NCI-H69 (cell line): ENCODE measurements around the gene ANKRD26.
"Not testable (repeated sequence)": the region's sequence is repeated elsewhere in the genome, so short reads cannot be mapped to it uniquely, and the experiment has no call there.

Experiments used
- DNase-seq: peaks from one replicate; lab custom pipeline; 2025; lab: John Stamatoyannopoulos, UW

ANKRD26 gene

DNA sequence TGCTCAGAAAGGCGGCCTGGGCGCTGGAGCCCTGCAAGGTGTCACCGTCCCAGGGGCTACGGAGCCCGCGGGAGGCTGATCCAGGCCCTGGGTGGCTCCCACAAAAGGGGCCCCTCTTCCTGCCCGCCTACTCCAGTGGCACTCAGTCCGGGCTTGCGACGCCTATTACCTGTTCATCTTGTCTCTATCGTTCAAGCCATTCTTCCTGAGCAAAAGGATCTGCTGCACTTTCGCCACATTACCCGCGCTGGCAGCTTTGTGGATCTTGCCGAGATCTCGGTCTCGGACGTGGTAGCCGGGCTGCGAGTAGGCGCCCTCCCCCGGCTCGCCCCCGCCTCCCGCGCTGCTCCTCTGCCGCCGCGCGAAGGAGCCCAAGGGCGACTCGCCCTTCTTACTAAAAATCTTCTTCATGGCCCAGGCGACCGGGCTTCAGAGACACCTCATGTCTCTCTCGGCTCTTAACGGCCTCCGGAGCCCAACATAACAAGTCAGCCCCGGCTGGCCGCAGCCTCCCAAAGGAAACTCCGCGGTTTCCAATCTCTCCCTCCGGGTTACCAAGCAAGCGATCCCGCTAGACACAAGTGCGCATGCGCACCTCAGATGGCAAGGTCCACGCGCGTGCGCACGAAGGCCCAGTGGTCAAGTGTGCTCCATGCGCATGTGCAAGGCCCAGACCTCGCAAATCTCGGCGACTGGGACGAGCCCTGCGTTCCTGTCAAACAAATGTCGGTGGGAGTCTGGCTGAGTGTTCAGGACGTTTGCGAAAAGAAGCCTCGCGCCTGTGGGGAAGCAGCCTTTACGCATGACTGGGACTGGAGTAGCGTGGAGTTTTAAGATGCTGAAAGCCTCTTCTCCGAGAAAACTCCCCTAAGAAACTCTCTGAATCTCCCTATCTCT is at the start of gene ANKRD26:
TSS of gene ANKRD26 (minus strand) at position 579 of the 897 bp plus-strand sequence. CDS start at position 411, 168 bp downstream.
- DNase-seq = peak; percentile 96

DNA sequence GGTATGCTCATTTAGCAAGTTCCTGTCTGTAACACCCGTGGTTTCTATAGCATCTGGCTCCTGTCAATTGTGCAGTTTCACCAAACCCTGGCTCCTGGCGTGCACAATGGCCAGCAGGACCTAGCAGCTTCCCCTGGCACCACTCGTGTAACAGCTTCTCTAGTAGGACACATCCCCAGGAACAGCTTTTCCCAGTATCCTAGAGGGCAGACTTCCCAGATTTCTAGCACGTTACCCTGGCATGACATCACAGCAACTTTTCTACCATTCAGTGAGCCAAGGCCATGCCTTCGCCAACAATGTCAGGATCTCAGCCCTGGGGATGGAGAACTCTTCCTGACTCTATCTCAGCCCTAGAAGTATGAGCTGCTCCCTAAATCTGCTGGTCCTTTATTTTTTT is 47.4 kb upstream of the ANKRD26 start:
- no peak for DNase-seq

DNA sequence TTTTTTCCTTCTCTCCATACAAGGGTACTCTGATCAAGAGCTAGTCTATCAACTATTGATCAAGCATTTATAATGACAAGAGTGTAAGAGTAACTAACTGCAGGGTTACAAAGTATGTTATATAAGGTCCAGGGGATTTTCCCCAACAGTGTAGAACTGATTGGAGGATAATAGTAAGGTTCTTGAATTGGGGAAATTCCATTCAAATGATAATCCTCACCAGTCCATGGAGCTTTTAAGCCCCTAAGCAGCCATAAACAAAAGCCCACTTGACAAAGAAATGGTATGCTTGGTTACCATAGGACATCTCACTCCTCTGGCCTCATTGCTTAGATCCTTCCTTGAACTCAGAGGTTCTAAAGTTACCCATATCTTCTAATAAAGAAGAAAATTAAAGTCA is 45.6 kb upstream of the ANKRD26 start:
- no peak for DNase-seq

DNA sequence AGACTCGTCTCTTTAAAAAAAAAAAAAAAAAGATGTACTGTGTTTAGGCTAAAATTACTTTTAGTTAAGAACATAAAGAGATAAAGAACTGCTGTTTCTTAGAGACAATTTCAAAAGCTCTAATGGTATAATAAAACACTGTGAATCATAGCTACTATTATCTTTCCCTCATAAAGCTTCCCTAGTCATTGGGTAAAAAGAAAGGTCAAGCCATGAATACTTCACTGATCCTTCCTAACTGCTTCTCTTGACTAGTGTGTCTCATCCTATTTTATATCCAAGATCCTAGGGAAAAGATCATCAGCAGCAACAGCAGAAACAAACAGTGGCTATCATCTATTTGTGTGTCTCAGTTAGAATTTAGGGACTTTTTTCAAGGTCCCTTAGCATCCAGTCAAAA is 43.4 kb upstream of the ANKRD26 start:
- no peak for DNase-seq

DNA sequence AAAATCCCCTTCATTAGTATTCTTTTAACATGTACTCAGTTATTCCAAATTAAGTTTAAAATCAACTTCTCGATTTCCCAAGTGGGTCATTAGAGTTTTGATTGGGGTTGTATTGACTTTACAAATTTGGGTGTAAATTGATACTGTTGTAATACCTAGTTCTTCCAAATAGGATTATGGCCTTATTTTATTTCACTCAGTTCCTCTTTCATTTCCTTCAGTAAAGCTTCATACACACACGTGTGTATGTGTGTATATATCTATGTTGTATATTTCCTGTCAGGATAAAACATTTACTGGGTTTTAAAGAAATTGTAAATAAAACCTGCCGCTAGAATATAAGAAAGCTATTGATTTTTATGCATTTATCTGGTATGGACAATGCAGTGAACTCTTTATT is 38.0 kb upstream of the ANKRD26 start:
- no peak for DNase-seq

DNA sequence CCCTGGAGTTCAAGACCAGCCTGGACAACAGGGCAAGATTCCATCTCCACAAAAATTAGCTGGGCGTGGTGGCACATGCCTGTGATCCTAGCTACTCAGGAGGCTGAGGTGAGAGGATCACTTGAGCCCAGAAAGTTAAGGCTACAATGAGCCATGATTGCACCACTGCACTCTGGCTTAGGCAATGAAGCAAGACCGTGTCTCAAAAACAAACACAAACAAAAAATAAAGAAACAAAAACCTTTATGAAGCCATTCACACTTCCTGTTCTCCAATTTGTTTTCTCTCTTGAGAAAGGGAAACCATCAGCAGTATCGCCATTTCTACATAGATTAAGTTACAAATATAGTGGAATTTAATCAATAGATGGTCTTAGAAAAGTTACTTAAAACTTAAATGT is 34.1 kb upstream of the ANKRD26 start:
- DNase-seq = no peak

DNA sequence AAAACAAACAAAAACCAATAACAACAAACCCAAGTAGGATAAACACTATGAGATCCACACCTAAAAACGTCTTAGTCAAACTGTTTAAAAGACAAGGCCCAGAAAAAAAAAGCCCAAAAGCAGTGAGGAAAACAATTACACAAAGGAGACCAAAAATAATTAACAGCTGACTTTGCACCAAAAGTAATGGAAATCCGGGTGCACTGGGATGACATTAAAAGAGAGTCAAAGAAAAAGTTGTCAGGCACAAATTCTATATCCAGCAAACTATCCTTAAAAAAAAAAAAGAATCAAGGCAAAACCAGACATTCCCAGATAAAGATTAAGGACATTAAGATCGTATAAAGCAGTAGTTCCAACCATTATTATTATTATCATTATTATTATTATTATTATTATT is 7.9 kb upstream of the ANKRD26 start:
- no peak for DNase-seq

DNA sequence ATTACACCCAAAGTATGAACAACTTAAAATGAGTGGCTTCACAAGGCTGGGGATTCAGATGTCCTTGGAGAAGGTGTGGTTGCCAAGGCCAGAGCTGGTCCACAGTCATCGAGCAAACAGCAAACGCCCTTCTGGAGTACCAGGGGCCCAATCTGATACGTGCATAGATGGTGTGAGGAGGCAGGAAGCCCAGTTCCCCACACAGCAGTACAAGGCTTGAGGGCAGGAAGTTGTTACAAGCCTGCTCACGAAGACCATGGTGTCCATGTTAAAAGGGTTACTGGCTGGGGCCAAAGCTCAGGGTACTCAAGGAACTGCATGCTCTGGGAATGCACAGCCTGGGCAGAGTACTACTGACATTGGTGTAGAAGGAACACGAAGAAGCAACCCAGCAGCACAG is 4.6 kb upstream of the ANKRD26 start:
- DNase-seq = no peak

DNA sequence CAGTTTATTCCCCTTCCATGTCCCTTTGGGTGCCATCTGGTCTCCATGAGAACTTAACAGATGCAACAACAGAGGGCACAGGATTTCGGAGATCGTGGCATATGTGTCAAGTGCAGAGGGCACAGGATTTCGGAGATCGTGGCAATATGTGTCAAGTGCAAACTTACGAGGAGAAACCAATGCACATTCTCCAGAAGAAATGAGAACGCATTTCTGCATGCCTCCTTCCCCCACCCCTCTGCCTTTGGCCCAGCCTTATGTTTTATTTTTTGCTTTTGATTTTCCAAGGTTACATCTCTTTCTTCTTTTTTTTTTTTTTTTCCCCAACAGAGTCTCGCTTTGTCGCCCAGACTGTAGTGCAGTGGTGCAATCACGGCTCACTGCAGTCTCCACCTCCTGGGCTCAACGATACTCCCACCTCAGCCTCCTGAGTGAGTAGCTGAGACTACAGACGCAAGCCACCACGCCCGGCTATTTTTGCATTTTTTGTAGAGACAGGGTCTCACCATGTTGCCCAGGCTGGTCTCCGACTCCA is 586 bp upstream of the ANKRD26 start:
- DNase-seq = peak; percentile 18

DNA sequence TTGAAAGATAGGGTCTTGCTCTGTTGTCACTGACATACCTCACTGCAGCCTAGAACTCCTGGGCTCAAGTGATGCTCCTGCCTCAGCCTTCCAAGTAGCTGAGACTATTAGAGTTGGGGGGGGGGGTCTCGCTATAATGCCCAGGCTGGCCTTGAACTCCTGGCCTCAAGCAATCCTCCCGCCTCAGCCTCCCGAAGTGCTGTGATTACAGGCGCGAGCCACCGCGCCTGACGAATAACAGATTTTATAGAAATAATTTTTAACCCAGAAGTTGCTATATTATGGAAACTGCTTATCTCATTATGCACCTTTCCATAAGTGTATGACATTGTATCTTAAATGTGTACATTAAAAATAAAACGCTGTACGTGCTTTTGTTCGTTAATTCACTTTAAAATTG is 846 bp downstream of the ANKRD26 start:
- DNase-seq = no peak

DNA sequence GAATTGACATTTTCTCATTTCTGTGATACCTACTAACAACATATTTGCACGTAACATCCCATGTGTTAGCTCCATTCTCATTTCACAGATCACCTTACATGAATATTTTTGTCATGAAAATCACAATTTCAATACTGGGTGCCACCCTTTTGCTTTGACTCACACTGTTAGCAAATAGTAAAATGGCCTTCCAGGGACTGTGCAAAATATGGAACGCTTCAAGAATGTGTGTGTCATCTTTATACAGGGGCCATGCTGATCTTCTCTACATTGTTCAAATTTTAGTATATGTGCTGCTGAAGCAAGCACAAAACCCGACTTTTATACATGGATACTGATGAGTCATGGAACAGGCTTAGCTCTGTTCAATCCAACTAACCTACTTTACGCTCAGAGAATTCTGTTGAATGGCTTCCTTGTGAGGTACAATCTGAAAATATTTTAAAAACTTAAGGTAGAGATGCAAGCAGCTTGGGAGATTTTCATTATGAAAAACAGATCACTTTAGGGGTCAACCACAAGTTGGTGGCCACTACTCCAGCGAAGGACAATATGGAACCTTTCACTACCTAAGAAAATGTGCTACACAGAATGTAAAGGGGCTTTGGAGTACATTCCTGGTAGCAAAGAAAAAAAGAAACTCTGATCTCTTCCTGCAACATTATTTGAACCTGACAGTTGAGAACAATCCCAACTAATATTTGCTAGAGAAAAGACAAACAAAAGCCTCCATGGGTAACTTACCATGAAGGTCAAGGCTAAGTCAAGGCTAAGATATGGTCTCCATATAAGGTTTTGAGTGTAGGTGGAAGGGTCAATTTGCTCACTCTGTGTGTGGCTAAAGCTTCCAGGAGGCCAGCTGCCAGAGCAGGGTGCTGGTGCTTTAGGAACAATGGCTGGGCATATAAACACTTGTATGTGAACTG is 11.9 kb downstream of the ANKRD26 start:
- no peak for DNase-seq

DNA sequence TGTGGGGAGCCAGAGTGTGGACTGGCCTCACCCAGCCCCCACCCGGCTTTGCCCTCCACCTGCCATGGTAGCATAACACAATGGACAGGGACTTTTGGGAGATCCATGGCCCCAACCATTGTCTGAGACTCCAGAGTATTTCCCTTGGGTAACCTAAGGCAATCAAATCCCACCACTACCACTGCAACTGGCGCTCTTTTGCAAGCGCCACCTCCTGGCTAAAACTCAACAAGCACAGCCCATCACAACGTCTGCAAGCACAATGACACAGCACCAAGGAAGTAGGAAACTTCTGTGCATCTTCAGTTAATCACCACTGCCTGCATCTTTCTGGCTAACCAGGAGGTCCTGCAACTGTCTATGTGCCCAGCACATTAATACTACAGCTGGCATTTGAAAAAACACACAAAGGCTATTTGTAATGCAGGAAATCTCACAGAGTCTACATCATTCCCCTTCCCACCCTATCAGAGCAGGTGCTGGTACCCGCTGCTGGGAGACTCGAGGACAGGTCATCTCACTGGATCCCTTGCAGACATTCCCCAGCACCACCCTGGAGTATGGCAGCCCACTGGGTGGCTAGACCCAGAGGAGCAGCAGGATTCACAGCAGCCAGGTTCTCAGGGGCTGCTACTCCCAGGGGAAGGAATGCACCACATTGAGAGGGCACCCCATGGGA is 27.7 kb downstream of the ANKRD26 start:
- DNase-seq = no peak

DNA sequence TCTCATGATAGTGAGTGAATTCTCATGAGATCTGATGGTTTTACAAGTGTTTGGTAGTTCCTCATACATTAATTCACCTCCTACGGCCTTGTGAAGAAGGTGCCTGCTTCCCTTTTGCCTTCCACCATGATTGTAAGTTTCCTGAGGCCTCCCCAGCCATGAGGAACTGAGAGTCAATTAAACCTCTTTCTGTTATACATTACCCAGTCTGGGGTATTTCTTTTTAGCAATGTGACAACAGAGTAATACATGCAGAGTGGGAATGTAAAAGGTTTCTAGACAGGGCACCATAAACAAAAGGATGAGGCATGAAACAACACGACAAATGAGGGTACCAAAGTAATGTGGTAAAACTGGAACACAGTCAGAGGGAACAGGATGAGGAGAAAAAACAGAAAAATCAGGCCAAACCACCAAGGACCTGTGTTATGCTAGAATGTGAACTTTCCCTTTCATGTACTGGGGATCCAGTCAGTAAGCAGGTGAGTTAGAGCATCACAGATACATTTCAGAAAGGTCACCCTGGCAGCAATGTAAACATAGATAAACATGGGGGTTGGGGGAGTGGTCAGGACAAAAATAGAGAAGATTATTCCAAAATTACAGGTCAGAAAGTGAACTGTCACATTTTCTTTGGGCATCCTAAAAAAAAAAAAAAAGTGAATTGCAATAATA is 31.9 kb downstream of the ANKRD26 start:
- no peak for DNase-seq

DNA sequence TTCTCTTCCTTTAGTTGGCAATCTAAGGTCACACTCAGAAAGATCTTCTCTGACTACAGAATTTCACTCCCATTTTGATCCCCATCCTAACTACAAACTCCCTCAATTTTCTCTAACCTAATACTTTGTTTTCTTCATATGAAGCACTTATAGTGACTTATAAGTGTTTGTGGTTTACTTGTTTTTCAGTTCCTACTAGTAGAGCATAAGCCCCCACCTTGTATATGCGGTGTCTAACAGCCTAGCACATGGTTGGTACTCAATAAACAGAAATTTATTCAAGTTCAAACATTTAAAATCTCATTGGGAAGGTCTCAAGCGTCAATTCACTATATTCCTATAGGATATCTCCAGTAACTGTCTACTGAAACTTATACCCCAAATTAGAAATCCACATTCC is 35.2 kb downstream of the ANKRD26 start:
- no peak for DNase-seq

DNA sequence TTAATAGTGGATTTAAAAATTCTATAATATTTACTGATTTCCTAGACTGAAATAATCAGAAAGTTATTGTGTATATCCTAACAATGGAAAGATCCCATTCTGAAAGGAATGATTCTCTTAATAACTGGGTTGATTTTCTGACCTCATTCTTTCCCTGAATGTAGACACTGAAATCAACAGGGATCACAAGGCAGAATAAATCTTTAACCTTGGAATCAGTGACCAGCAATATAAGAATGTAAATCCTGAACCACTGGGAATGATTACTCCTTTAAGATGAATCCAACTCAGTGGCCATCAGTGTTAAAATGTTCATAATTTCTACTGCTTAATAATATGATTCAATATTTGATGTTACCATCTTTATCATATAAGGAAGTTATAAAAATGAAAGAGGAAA is 47.6 kb downstream of the ANKRD26 start:
- DNase-seq = no peak

DNA sequence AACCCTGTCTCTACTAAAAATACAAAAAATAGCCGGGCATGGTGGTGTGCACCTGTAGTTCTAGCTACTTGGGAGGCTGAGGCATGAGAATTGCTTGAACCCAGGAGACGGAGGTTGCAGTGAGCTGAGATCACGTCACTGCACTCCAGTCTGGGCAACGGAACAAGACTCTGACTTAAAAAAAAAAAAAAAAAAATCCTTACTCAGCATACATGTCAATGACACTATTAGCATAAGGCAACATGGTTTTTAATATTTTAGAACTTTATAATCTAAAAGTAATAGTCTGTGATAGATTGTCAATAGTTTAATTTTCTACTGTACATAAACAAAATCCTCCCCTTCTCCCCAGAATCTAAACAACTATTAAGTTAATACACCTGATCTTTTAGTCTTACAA is 55.0 kb downstream of the ANKRD26 start:
- not testable (repeated sequence) for DNase-seq

DNA sequence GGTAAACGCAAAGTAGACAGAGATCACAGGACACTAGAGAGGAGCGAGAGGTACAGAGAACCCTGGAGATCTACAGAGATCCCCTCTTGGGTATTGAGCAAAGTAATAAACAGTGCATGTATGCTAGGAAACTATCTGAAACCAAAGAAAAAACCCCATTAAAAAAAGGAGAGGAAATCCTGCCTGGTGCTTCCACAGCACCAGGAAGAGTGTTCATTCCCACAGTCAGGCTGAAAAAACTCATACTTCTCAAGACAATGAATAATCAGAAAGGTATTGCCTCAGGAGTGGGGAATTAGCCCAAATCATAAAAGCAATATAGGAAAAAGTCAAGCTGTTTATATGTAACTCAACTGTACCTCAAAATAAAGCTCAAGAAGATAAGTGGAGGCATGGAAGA is 59.1 kb downstream of the ANKRD26 start:
- no peak for DNase-seq

DNA sequence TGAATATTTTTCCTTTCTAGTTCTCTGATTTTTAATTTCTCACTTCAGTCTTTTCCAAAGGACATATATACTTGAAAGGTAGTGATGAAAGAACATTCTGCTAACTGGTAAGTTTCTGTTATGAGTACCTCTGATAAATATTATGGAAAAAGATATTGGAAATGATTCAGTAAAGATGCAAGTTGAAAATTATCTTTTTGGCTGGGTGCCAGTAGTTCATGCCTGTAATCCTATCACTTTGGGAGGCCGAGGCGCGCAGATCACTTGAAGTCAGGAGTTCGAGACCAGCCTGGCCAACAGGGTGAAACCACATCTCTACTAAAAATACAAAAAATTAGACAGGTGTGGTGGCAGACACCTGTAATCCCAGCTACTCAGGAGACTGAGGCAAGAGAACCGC is 62.1 kb downstream of the ANKRD26 start:
- DNase-seq = no peak

DNA sequence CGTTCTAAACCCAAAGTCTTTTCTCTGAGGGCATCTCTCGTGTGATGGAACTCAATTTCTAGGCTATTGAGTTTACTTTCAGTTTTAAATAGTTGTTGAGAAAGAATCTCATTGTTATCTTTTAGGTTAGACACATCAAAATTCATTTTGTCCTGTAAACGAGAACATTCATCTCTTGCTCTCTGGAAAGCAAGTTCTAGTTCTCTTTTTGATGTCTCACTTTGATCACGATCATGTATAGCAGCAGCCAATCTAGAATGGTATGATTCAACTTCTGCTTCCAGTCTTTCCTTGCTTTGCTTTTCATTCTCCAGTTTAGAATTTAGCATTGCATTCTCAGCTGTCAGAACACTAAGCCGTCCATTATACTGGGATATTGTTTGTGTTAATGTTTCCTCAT is 65.1 kb downstream of the ANKRD26 start:
- no peak for DNase-seq

DNA sequence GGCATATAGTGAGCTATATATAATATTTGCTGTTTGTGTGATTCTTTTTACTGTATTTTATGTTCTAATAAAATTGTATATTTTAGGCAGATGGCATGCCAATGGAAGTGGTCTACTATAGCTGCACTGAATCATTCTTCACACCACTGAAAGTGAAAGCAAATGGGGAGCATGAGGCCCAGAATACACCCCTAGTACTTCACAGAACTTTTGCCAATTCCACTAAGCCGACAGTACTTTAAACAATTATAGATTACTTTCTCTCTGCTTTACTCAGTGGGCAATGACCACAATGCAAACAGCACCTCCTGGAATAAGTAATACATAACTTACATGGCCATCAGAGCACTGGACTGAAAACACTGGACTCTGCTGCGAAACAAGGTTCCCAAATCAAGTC is 70.2 kb downstream of the ANKRD26 start:
- DNase-seq = no peak

DNA sequence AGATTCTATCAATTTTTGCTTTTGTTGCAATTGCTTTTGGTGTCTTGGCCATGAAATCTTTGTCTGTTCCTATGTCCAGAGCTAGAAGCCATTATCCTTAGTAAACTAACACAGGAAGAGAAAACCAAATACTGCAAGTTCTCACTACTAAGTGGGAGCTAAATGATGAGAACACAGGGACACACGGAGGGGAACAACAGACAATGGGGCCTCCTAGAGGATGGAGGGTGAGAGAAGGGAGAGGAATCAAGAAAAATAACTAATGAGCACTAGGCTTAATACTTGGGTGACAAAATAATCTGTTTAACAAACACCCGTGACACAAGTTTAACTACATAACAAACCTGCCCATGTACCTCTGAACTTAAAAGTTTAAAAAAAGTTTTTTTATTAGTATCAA is 78.2 kb downstream of the ANKRD26 start:
- no peak for DNase-seq

DNA sequence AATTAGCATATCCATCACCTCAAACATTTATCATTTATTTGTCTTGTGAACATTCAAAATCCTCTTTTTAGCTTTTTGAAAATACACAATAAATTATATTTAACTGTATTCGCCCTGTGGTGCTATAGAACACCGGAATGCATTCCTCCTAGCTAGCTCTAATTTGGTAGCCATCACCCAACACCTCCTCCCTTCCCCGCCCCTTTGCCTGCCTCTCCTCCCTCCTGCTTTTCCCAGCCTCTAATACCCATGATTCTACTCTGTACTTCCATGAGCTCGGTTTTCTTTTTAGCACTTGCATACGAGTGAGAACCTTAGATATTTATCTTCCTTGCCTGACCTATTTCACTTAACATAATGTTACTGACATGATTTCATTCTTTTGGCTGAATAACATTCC is 80.1 kb downstream of the ANKRD26 start:
- DNase-seq = no peak
